Measurements from ENCODE around the gene IQCF2. TPM values are rescaled to one million over a fixed set of nuclear protein-coding genes. Genes with fewer than 3 reads are reported as not detected.
"Not testable (repeated sequence)": the region's sequence is repeated elsewhere in the genome, so short reads cannot be mapped to it uniquely, and the experiment has no call there.

Gene IQCF2
- total and polyA plus RNA-seq, 12 donors, result not detected

DNA sequence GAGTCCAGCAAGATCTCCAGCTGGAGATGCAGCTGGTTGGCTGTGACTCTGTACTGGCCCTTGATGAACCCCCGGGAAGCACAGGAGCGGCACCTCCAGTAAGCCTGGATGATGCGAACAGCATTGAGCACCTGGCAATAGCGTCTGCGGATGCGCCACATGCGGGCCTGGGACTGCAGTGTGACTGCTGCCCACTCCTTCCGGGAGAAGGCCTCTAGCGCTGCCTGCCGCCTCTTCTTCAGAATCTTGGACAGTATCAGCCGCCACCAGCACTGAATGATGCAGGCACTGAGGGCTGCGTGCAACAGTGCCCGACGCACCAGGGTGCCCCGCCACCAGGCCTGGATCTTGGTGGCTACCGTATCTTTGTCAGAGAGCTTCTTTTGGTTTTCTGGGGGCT, 33.5 kb downstream of the IQCF2 start:
- ATAC-seq (no peak), DNase-seq (no peak)
- Histone ChIP-seq H3K27ac (no peak overlapping the region), H3K27me3 (peaks cover 0 to 24% (median 4%) of the 10 kb centered on the region in 7 donors), H3K4me3 (no peak overlapping the region), H3K9me3 (no peaks in the 10 kb centered on the region), H3K36me3 (no peaks in the 10 kb centered on the region), H3K4me1 (no peaks in the 10 kb centered on the region)
- intact Hi-C loops (cut with DNase I), result no loop called here
- WGBS, 2 donors, result 93 to 94% methylated on average over 16 of the region's 16 CpGs
- TF ChIP-seq, protein P1, sequence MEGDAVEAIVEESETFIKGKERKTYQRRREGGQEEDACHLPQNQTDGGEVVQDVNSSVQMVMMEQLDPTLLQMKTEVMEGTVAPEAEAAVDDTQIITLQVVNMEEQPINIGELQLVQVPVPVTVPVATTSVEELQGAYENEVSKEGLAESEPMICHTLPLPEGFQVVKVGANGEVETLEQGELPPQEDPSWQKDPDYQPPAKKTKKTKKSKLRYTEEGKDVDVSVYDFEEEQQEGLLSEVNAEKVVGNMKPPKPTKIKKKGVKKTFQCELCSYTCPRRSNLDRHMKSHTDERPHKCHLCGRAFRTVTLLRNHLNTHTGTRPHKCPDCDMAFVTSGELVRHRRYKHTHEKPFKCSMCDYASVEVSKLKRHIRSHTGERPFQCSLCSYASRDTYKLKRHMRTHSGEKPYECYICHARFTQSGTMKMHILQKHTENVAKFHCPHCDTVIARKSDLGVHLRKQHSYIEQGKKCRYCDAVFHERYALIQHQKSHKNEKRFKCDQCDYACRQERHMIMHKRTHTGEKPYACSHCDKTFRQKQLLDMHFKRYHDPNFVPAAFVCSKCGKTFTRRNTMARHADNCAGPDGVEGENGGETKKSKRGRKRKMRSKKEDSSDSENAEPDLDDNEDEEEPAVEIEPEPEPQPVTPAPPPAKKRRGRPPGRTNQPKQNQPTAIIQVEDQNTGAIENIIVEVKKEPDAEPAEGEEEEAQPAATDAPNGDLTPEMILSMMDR (IDR thresholded peaks at IDR 0.05), result no peak

DNA sequence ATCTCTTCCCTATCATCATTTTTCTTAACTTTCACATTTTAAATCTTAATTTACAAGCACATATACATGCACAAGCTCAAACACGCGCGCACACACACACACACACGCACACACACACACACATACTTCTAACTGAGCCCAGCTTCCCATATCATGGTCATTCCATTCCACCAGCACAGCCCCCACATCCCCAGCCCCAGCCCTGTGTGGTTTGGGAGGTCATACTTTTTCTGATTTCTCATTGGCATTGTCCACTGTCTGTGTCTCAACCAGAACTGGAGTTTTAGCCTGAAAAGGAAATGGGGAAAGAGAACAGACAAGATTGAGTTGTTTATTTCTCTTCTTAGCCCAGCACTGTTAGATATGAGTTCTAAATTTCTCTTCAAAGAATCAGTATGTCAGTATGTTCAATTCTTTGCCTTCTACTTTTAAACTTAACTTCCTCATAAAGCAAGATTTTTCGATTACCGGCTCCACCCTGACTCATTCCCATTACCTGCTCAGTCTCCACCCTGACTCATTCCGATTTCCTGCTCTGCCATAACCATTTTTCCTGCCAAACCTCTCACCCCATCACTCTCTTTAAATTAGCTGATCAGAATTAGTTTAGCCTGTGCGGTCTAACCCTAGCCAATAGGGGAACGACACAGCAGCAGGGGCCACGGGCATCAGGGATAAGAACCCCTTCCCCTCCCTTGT, 35.3 kb downstream of the IQCF2 start:
- Histone ChIP-seq H3K4me1 (no peaks in the 10 kb centered on the region), H3K27me3 (peaks cover 0 to 20% (median 3%) of the 10 kb centered on the region in 7 donors), H3K36me3 (no peaks in the 10 kb centered on the region), H3K27ac (no peak overlapping the region), H3K4me3 (no peak overlapping the region), H3K9me3 (no peaks in the 10 kb centered on the region)
- 94 to 95% methylated on average over 10 of the region's 10 CpGs for WGBS, 2 donors
- intact Hi-C loops (cut with DNase I), result no loop called here
- TF ChIP-seq, protein P1 (IDR thresholded peaks at IDR 0.05), result no peak
- ATAC-seq, result no peak
- DNase-seq, result no peak

DNA sequence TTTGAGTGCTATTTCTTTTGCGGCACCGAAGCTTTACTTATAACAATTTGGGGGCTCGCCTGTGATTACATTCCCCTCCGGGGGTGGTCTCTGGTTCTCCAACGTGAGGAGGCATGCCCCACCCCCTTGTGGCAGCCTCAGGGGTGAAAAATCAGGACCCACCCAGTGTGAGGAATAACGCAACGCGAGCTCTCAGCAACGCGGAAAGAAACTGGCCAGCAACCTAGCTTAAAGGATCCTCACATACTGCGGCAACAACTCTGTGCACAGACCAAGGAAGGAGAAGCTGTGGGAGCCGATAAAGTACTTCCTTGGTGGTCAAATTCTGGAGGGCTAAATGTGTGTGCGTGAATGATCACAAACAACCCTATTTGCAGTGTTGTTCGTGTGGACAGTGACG, 36.0 kb downstream of the IQCF2 start:
- WGBS, 2 donors, result 85 to 89% methylated on average over 15 of the region's 15 CpGs
- H3K27ac ChIP-seq, result no peak overlapping the region

DNA sequence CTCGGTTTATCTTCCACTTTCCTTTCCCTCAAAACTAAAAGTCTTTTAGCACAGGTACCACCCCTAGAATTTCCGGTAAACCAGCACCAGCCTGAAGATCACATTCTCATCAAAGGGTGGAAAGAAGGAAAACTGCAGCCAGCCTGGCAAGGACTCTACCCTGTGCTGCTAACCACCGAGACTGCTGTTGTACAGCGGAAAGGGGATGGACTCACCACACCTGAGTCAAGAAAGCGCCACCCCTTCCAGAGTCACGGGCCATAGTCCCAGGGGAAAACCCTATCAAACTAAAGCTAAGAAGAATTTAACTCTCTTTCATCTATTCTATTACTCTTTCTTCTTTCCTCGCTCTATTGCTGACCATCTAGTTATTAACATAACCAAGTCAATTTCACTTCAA, 38.6 kb downstream of the IQCF2 start:
- intact Hi-C loops (cut with DNase I); H3K4me3 ChIP-seq; H3K27ac ChIP-seq; ATAC-seq; DNase-seq; H3K4me1 ChIP-seq; H3K9me3 ChIP-seq; H3K36me3 ChIP-seq: not testable (repeated sequence)
- peaks cover 0 to 12% (median 3%) of the 10 kb centered on the region in 7 donors for H3K27me3 ChIP-seq
- 73 to 77% methylated on average over 7 of the region's 7 CpGs for WGBS, 2 donors

More for the DNA sequence above, 36.0 kb downstream of the IQCF2 start:
- ATAC-seq (no peak), DNase-seq (no peak)
- TF ChIP-seq, protein P1 (IDR thresholded peaks at IDR 0.05), result no peak
- H3K9me3 ChIP-seq, result no peaks in the 10 kb centered on the region
- H3K4me1 ChIP-seq, result no peaks in the 10 kb centered on the region
- H3K4me3 ChIP-seq, result no peak overlapping the region
- intact Hi-C loops (cut with DNase I), result no loop called here
- peaks cover 0 to 15% (median 3%) of the 10 kb centered on the region in 7 donors for H3K27me3 ChIP-seq
- H3K36me3 ChIP-seq, result no peaks in the 10 kb centered on the region

DNA sequence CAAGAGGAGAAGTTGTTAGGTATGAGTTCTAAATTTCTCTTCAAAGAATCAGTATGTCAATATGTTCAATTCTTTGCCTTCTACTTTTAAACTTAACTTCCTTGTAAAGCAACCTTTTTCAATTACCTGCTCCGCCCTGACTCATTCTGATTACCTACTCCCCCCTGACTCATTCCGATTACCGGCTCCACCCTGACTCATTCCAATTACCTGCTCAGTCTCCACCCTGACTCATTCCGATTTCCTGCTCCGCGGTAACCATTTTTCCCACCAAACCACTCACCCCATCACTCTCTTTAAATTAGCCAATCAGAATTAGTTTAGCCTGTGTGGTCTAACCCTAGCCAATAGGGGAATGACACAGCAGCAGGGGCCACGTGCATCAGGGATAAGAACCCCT, 40.9 kb downstream of the IQCF2 start:
- 74 to 81% methylated on average over 6 of the region's 7 CpGs for WGBS, 2 donors
- ATAC-seq; DNase-seq; H3K4me1 ChIP-seq; H3K36me3 ChIP-seq; H3K27ac ChIP-seq; H3K27me3 ChIP-seq; H3K4me3 ChIP-seq; intact Hi-C loops (cut with DNase I); H3K9me3 ChIP-seq: not testable (repeated sequence)

Measured in heart right ventricle (tissue), 16 donors.